ENCODE measurements around the gene TRIM14. TPM values are rescaled to one million over a fixed set of nuclear protein-coding genes. Genes with fewer than 3 reads are reported as not detected.

TRIM14 gene
- total and polyA plus RNA-seq, 2 of the 13 experiments (the other 11 are each of a cell fraction or from before 2014, with no cell fraction given): 9.2 to 13.0 TPM

DNA sequence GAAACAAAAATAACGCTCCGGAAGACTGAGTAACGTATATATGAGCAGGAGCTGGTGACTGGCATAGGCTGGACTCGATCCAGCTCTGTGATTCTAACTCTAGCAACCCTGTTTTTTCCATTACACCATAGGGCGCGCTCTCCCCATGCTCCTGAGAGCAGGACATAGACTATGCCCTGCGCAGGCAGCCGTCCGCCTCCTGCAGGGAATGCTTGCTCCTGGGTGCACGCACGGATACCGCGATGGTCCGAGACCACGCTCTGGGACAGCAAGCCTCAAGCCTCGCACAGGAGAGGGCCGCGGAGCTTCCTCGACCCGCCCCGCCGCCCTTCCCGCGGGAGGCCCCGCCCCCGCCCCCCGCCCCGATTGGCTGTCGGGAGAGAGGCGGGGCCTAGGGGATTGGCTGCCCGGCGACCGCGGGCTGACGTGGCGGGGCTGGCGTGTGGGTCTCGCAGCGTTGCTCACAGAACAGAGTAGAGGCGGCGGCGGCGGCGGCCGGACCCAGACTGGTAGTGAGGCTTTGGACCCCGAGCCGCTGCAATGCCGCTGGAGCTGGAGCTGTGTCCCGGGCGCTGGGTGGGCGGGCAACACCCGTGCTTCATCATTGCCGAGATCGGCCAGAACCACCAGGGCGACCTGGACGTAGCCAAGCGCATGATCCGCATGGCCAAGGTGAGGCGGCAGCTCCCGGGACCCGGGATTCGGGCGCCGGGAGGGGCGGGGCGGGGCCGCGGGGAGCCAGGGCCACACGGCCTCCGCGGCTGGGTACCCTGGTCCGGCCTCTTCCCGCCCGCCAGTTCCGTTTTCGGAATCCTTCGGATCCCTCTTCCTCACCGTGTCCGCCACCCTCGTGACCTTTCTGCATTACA is 62.5 kb downstream of the TRIM14 start, which contains the start of gene NANS (continued):
- TF ChIP-seq, protein P1, sequence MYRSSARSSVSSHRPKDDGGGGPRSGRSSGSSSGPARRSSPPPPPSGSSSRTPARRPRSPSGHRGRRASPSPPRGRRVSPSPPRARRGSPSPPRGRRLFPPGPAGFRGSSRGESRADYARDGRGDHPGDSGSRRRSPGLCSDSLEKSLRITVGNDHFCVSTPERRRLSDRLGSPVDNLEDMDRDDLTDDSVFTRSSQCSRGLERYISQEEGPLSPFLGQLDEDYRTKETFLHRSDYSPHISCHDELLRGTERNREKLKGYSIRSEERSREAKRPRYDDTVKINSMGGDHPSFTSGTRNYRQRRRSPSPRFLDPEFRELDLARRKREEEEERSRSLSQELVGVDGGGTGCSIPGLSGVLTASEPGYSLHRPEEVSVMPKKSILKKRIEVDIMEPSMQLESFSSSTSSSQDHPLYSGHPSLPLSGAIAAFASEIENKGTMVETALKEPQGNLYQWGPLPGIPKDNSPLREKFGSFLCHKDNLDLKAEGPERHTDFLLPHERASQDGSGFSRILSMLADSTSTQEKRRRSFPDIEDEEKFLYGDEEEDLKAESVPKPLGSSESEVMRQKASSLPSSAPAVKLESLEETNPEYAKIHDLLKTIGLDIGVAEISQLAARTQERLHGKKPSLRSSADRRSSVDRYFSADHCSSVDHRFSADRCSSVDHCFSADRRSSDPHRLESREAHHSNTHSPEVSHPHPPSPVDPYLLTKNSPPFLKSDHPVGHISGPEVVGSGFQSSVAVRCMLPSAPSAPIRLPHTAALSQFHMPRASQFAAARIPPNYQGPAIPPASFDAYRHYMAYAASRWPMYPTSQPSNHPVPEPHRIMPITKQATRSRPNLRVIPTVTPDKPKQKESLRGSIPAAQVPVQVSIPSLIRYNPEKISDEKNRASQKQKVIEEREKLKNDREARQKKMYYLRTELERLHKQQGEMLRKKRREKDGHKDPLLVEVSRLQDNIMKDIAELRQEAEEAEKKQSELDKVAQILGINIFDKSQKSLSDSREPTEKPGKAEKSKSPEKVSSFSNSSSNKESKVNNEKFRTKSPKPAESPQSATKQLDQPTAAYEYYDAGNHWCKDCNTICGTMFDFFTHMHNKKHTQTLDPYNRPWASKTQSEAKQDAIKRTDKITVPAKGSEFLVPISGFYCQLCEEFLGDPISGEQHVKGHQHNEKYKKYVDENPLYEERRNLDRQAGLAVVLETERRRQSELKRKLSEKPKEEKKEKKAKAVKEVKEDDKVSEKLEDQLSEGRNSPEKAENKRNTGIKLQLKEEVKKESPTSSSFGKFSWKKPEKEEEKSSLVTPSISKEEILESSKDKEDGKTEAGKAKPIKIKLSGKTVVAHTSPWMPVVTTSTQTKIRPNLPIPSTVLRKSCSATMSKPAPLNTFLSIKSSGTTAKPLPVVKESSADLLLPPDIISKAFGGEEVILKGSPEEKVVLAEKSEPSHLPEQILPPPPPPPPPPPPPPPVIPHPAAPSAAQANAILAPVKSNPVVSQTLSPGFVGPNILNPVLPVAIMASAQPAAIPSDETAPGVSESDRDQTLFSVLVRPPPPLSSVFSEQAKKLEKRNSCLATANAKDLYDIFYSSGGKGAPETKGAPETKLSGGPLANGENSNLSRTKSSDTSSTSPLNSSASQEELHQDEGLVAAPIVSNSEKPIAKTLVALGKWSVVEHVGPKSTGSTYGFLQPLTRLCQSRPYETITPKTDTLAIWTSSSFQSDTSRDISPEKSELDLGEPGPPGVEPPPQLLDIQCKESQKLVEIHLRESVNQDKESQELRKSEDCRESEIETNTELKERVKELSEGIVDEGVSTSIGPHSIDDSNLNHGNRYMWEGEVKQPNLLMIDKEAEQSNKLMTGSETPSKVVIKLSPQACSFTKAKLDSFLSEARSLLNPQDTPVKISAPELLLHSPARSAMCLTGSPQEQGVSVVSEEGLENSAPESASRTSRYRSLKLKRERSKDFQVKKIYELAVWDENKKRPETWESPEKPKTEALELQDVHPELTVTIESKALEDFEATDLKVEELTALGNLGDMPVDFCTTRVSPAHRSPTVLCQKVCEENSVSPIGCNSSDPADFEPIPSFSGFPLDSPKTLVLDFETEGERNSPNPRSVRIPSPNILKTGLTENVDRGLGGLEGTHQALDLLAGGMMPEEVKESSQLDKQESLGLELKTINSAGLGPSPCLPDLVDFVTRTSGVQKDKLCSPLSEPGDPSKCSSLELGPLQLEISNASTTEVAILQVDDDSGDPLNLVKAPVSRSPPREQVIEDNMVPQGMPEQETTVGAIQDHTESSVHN (CRISPR knock-in tag; IDR thresholded peaks at IDR 0.05): no peak; the same call in 1 of the 2 replicates
- TF ChIP-seq ZNF670 (CRISPR knock-in tag; IDR thresholded peaks at IDR 0.05; ENCODE audit: borderline replicate concordance) (peak; percentile 72; the same call in 1 of the 2 replicates), TBX3 (IDR thresholded peaks at IDR 0.05; ENCODE audit: borderline replicate concordance) (no peak), ATF3 (CRISPR knock-in tag; IDR thresholded peaks at IDR 0.05) (0 out of 2 replicates have a peak, but pooled peaks have one; percentile 16), ZNF331 (CRISPR knock-in tag; IDR thresholded peaks at IDR 0.05) (peak; percentile 26; the same call in 1 of the 2 replicates), ZSCAN31 (CRISPR knock-in tag; IDR thresholded peaks at IDR 0.05; ENCODE audit: low read depth) (peak; percentile 91), NFKB2 (CRISPR knock-in tag; IDR thresholded peaks at IDR 0.05; ENCODE audit: borderline replicate concordance) (peak; percentile 80; the same call in 1 of the 2 replicates), SIX4 (CRISPR knock-in tag; IDR thresholded peaks at IDR 0.05) (no peak), SOX13 (IDR thresholded peaks at IDR 0.05) (no peak), SOX13 (CRISPR knock-in tag; conservative IDR thresholded peaks at IDR 0.05 in 1 of 2, IDR thresholded peaks at IDR 0.05 in 1 of 2) (no peak)
- TF ChIP-seq, protein P2, sequence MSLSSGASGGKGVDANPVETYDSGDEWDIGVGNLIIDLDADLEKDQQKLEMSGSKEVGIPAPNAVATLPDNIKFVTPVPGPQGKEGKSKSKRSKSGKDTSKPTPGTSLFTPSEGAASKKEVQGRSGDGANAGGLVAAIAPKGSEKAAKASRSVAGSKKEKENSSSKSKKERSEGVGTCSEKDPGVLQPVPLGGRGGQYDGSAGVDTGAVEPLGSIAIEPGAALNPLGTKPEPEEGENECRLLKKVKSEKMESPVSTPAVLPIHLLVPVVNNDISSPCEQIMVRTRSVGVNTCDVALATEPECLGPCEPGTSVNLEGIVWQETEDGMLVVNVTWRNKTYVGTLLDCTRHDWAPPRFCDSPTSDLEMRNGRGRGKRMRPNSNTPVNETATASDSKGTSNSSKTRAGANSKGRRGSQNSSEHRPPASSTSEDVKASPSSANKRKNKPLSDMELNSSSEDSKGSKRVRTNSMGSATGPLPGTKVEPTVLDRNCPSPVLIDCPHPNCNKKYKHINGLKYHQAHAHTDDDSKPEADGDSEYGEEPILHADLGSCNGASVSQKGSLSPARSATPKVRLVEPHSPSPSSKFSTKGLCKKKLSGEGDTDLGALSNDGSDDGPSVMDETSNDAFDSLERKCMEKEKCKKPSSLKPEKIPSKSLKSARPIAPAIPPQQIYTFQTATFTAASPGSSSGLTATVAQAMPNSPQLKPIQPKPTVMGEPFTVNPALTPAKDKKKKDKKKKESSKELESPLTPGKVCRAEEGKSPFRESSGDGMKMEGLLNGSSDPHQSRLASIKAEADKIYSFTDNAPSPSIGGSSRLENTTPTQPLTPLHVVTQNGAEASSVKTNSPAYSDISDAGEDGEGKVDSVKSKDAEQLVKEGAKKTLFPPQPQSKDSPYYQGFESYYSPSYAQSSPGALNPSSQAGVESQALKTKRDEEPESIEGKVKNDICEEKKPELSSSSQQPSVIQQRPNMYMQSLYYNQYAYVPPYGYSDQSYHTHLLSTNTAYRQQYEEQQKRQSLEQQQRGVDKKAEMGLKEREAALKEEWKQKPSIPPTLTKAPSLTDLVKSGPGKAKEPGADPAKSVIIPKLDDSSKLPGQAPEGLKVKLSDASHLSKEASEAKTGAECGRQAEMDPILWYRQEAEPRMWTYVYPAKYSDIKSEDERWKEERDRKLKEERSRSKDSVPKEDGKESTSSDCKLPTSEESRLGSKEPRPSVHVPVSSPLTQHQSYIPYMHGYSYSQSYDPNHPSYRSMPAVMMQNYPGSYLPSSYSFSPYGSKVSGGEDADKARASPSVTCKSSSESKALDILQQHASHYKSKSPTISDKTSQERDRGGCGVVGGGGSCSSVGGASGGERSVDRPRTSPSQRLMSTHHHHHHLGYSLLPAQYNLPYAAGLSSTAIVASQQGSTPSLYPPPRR (CRISPR knock-in tag; IDR thresholded peaks at IDR 0.05; ENCODE audit: borderline replicate concordance): peak; percentile 61; the same call in 1 of the 2 replicates
- TF ChIP-seq, protein P3, sequence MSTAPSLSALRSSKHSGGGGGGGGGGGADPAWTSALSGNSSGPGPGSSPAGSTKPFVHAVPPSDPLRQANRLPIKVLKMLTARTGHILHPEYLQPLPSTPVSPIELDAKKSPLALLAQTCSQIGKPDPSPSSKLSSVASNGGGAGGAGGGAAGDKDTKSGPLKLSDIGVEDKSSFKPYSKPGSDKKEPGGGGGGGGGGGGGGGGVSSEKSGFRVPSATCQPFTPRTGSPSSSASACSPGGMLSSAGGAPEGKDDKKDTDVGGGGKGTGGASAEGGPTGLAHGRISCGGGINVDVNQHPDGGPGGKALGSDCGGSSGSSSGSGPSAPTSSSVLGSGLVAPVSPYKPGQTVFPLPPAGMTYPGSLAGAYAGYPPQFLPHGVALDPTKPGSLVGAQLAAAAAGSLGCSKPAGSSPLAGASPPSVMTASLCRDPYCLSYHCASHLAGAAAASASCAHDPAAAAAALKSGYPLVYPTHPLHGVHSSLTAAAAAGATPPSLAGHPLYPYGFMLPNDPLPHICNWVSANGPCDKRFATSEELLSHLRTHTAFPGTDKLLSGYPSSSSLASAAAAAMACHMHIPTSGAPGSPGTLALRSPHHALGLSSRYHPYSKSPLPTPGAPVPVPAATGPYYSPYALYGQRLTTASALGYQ (CRISPR knock-in tag; IDR thresholded peaks at IDR 0.05): peak; percentile 24; the same call in 1 of the 2 replicates

Measured in HepG2 (cell line).